Naive thymus-derived CD4-positive, alpha-beta T cell (primary cell): ENCODE measurements around the gene SLFN5. TPM values are rescaled to one million over a fixed set of nuclear protein-coding genes. Genes with fewer than 3 reads are reported as not detected.

Experiments used
- ATAC-seq: fragments of 150-1000 bp; cut with Tn5 transposase; 2 replicates; pipeline ENCODE4 v1.10.0; 2021; ENCODE audit warnings: mild to moderate bottlenecking, moderate library complexity
- CTCF ChIA-PET: fragments of 350-600 bp; sonication (Branson Sonifier 250); formaldehyde crosslinking; loops from one replicate; lab custom pipeline; 2021; ENCODE audit warnings: antibody characterized with exemption; lab: Charles Lee
- POLR2A ChIA-PET: fragments of 350-600 bp; sonication (Branson Sonifier 250); formaldehyde crosslinking; loops from one replicate; lab custom pipeline; 2021; ENCODE audit warnings: antibody characterized with exemption, inconsistent platforms; lab: Charles Lee
- DNase-seq, 9 donors: peaks; one replicate each; pipeline versions ENCODE4 v3.0.0 to v3.0.0-alpha.2; 2020 to 2022; ENCODE audit warnings: mixed read lengths in 1 of 9
- H3K27ac ChIP-seq: one replicate; pipeline ENCODE4 v1.7.0; 2013; ENCODE audit warnings: mild to moderate bottlenecking, low read depth, low read length, moderate library complexity
- H3K27me3 ChIP-seq, 2 donors: one replicate each; pipeline ENCODE4 v1.7.0; 2013; ENCODE audit warnings: low read length in 2 of 2, mild to moderate bottlenecking in 2 of 2, moderate library complexity in 2 of 2; ENCODE audit not compliant: control insufficient read depth in 2 of 2, insufficient read depth in 2 of 2
- H3K36me3 ChIP-seq, 3 experiments: 1 replicate in 2 of 3; 2 replicates in 1 of 3; pipeline ENCODE4 v1.7.0; 2013; ENCODE audit warnings: low read length in 3 of 3, mild to moderate bottlenecking in 3 of 3, moderate library complexity in 1 of 3; ENCODE audit not compliant: insufficient read depth in 3 of 3, control insufficient read depth in 2 of 3
- H3K4me1 ChIP-seq, 2 donors: one replicate each; pipeline ENCODE4 v1.7.0; 2013; ENCODE audit warnings: low read length in 2 of 2, mild to moderate bottlenecking in 2 of 2, moderate library complexity in 1 of 2; ENCODE audit not compliant: control insufficient read depth in 2 of 2, insufficient read depth in 2 of 2
- H3K4me3 ChIP-seq: 2 replicates; pipeline ENCODE4 v1.7.0; 2013; ENCODE audit warnings: mild to moderate bottlenecking, low read length
- H3K9me3 ChIP-seq, 3 experiments: 1 replicate in 2 of 3; 2 replicates in 1 of 3; pipeline ENCODE4 v1.7.0; 2013; ENCODE audit warnings: low read length in 3 of 3; ENCODE audit not compliant: control insufficient read depth in 2 of 3
- H3K27ac Mint-ChIP-seq, 9 donors: one replicate each; pipeline ENCODE4 v1.8.0; 2020 to 2022; ENCODE audit warnings: mixed read lengths in 9 of 9, mild to moderate bottlenecking in 8 of 9, moderate library complexity in 5 of 9, inconsistent platforms in 2 of 9
- H3K27me3 Mint-ChIP-seq, 5 donors: one replicate each; pipeline ENCODE4 v1.8.0; 2021 to 2022; ENCODE audit warnings: mixed read lengths in 5 of 5, mild to moderate bottlenecking in 1 of 5
- H3K36me3 Mint-ChIP-seq, 5 donors: one replicate each; pipeline ENCODE4 v1.8.0; 2020 to 2022; ENCODE audit warnings: mixed read lengths in 5 of 5, mild to moderate bottlenecking in 3 of 5, inconsistent platforms in 1 of 5
- H3K4me1 Mint-ChIP-seq, 7 donors: one replicate each; pipeline ENCODE4 v1.8.0; 2020 to 2022; ENCODE audit warnings: mixed read lengths in 7 of 7, mild to moderate bottlenecking in 3 of 7, inconsistent platforms in 1 of 7
- H3K4me3 Mint-ChIP-seq, 10 donors: one replicate each; pipeline ENCODE4 v1.8.0; 2020 to 2022; ENCODE audit warnings: mild to moderate bottlenecking in 10 of 10, mixed read lengths in 10 of 10, moderate library complexity in 6 of 10, inconsistent platforms in 2 of 10
- H3K9me3 Mint-ChIP-seq, 11 donors: one replicate each; pipeline ENCODE4 v1.8.0; 2020 to 2022; ENCODE audit warnings: mixed read lengths in 11 of 11, mild to moderate bottlenecking in 4 of 11, inconsistent platforms in 1 of 11, moderate library complexity in 1 of 11
- intact Hi-C, 2 donors: fragments of 100-400 bp; cut with micrococcal nuclease; formaldehyde crosslinking; loops; one replicate each; pipeline ENCODE4 v1.15.1; 2023
- polyA plus RNA-seq, 2 donors: library from polyadenylated mRNA; unstranded; fragments of 300-500 nt; fragmentation: Illumina TruSeq; gene quantifications; one replicate each; pipeline ENCODE4 v1.2.3, GENCODE V29; 2021
- total RNA-seq, 6 experiments: library from RNA in 5 of 6; stranded (reverse) in 5 of 6; gene quantifications; 1 replicate in 5 of 6; 2 replicates in 1 of 6; pipeline ENCODE4 v1.2.3 and lab custom pipeline; 2021 to 2026

SLFN5 gene
- total and polyA plus RNA-seq, 7 experiments from 2014 or later: 80.0 to 199 (median 133) TPM

DNA sequence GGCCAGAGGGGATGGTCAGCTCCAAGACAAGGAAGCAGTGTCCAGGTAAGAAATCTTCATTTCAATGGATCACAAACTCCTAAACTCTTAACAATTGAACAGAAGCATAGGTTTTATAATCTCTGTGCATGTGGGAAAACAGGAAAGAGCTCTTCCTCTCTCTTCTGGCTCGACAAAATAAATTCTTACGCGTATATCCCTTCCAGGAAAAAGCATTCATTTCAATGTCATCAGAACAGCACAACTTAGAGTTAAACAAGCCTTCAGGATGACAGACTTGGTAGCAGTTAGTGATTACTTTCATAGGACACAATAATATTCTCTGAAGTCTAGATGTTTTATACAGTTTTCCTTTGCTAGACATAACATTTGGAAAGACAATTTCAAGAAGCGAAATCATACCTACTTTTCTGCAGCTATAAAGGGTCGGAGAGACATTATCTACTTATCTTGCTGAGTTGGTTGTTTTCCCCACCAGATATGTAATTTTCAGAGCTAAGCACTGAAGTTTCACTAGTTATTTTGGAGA, 29.4 kb upstream of the SLFN5 start:
- CTCF ChIA-PET: interaction anchor here (0.9 to 3.9 kb wide), 8 partner anchors 14 to 321 kb away, joined by 3 to 52 read pairs (median 6); partner anchors contain the start of gene SLFN5
- peaks cover 63 to 76% of the 10 kb centered on the region in 2 donors for H3K4me1 ChIP-seq
- no peaks in the 10 kb centered on the region for H3K36me3 ChIP-seq
- no peak for ATAC-seq
- no peaks in the 10 kb centered on the region for H3K27me3 Mint-ChIP-seq
- peak overlapping the region; percentile 34 for H3K4me3 ChIP-seq
- DNase-seq: peak in 1 of 9 donors; percentile 30
- peaks cover 65 to 92% (median 87%) of the 10 kb centered on the region in 7 donors for H3K4me1 Mint-ChIP-seq
- POLR2A ChIA-PET: interaction anchor here (0.5 to 9.4 kb wide), 50 partner anchors 8 to 595 kb away, joined by 3 to 459 read pairs (median 6); partner anchors contain the start of genes AP2B1, NLE1, PEX12 and RAD51D
- H3K27ac Mint-ChIP-seq: peak overlapping the region; percentile 90 to 99 (median 98)
- intact Hi-C loops: no loop called here
- H3K4me3 Mint-ChIP-seq: peak overlapping the region; percentile 39 to 91 (median 84)
- peaks cover 0 to 44% (median 0%) of the 10 kb centered on the region in 5 donors for H3K36me3 Mint-ChIP-seq
- H3K27me3 ChIP-seq: no peaks in the 10 kb centered on the region
- H3K9me3 Mint-ChIP-seq: peaks cover 0 to 20% (median 0%) of the 10 kb centered on the region in 11 donors
- no peaks in the 10 kb centered on the region for H3K9me3 ChIP-seq
- peak overlapping the region; percentile 60 for H3K27ac ChIP-seq

GRCh38 chr17:35214192-35214591, 28.7 kb upstream of the SLFN5 start:
- ATAC-seq (peak; percentile 93), DNase-seq (peak in 7 of 9 donors; percentile 76 to 93 (median 89))
- Mint-ChIP-seq H3K9me3 (peaks cover 0 to 20% (median 0%) of the 10 kb centered on the region in 11 donors), H3K36me3 (peaks cover 0 to 47% (median 0%) of the 10 kb centered on the region in 5 donors), H3K4me3 (peak overlapping the region; percentile 69 to 91 (median 84)), H3K4me1 (peaks cover 69 to 92% (median 87%) of the 10 kb centered on the region in 7 donors), H3K27ac (peak overlapping the region; percentile 90 to 99 (median 98)), H3K27me3 (no peaks in the 10 kb centered on the region)
- intact Hi-C loops: loop anchor here (1.0 to 2.0 kb wide), 13 partner anchors 10 to 373 kb away; partner anchors contain the start of genes AP2B1 (in 1 of the 2), NLE1 (in 1 of the 2) and SLFN12L (in 1 of the 2)
- CTCF ChIA-PET: interaction anchor here (0.7 to 3.9 kb wide), 8 partner anchors 13 to 322 kb away, joined by 3 to 52 read pairs (median 6); partner anchors contain the start of gene SLFN5
- Histone ChIP-seq H3K4me1 (peaks cover 69 to 79% of the 10 kb centered on the region in 2 donors), H3K36me3 (no peaks in the 10 kb centered on the region), H3K9me3 (no peaks in the 10 kb centered on the region), H3K27ac (peak overlapping the region; percentile 76), H3K4me3 (peak overlapping the region; percentile 47), H3K27me3 (no peaks in the 10 kb centered on the region)
- POLR2A ChIA-PET: interaction anchor here (0.6 to 9.4 kb wide), 47 partner anchors 9 to 595 kb away, joined by 3 to 459 read pairs (median 5); partner anchors contain the start of genes AP2B1, NLE1, PEX12 and RAD51D

DNA sequence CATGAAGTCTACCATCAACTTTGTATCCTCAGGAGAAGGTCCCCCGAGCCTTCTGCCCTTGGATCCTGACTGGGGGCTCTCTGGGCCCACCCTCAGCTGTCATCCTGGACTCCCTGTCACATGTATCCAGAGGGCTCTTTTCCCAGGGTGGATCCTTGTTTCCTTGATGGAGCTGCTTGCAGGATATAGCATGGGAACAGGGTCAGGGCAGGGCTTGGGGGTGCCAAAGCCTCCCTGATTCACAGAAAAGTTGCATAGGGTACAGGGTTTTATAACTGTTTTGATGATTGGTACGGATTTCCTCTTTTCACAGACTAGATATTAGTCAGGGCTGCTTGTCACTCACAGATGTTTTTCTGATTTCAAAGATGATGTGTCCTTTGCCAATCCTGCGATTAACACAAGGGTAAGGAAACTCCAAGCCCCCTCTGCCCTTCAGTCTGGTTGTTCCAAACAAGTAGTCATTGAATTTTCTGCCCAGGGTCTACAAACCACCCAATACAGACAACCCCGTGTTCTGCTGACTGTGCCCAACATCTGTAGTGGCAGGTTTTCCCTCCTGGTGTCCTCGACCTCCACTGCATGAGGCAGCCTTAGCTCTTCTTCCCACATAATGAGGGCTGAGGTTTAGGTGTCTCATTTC, 28.1 kb upstream of the SLFN5 start:
- Mint-ChIP-seq H3K27ac (peak overlapping the region; percentile 90 to 99 (median 98)), H3K4me1 (peaks cover 69 to 92% (median 87%) of the 10 kb centered on the region in 7 donors), H3K36me3 (peaks cover 0 to 45% (median 0%) of the 10 kb centered on the region in 5 donors), H3K9me3 (peaks cover 0 to 17% (median 0%) of the 10 kb centered on the region in 11 donors), H3K4me3 (peak overlapping the region; percentile 69 to 91 (median 84)), H3K27me3 (no peaks in the 10 kb centered on the region)
- intact Hi-C loops: loop anchor here (1.0 to 2.0 kb wide), 13 partner anchors 10 to 373 kb away; partner anchors contain the start of genes AP2B1 (in 1 of the 2), NLE1 (in 1 of the 2) and SLFN12L (in 1 of the 2)
- H3K27ac ChIP-seq: peak overlapping the region; percentile 76
- DNase-seq (peak in 6 of 9 donors; percentile 44 to 64 (median 54)), ATAC-seq (peak; percentile 36)
- ChIA-PET POLR2A (interaction anchor here (0.6 to 9.4 kb wide), 36 partner anchors 10 to 594 kb away, joined by 3 to 459 read pairs (median 8); partner anchors contain the start of genes AP2B1, NLE1, PEX12 and SLFN11), CTCF (interaction anchor here (0.7 to 3.9 kb wide), 9 partner anchors 13 to 322 kb away, joined by 3 to 52 read pairs (median 6); partner anchors contain the start of gene SLFN5)
- peaks cover 75 to 85% of the 10 kb centered on the region in 2 donors for H3K4me1 ChIP-seq
- H3K4me3 ChIP-seq: peak overlapping the region; percentile 47
- H3K9me3 ChIP-seq: no peaks in the 10 kb centered on the region
- H3K36me3 ChIP-seq: no peaks in the 10 kb centered on the region
- H3K27me3 ChIP-seq: no peaks in the 10 kb centered on the region

- H3K4me3 Mint-ChIP-seq: peak overlapping the region in 9 of 10 donors; percentile 48 to 91 (median 62)
Observed at GRCh38 chr17:35217107-35217506, 25.8 kb upstream of the SLFN5 start.

DNA sequence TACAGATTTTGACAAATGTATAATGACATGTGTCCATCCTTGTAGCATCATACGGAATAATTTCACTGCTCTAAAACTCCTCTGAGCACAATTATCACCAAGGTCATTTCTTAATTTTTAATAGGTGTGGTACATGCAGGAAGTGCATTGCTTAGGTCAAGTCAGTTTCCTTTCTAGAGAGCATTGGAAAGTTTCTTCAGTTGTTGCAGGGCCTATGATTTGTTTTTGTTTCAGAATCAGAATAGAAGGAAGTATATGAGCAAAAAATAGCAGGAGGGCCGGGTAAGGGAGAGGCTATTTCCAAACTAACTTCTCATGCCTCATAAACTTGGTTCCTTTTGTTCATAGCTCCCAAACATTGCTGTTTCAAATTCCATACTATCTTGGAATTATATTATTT, 24.0 kb upstream of the SLFN5 start:
- Mint-ChIP-seq H3K9me3 (peaks cover 0 to 16% (median 5%) of the 10 kb centered on the region in 11 donors), H3K27ac (peak overlapping the region; percentile 90 to 99 (median 95)), H3K36me3 (peaks cover 0 to 46% (median 15%) of the 10 kb centered on the region in 5 donors), H3K27me3 (no peaks in the 10 kb centered on the region), H3K4me1 (peaks cover 45 to 84% (median 72%) of the 10 kb centered on the region in 7 donors), H3K4me3 (peak overlapping the region in 9 of 10 donors; percentile 63 to 91 (median 81))
- peaks cover 54 to 56% of the 10 kb centered on the region in 2 donors for H3K4me1 ChIP-seq
- POLR2A ChIA-PET: interaction anchor here (0.6 to 13.4 kb wide), 10 partner anchors 9 to 359 kb away, joined by 3 to 314 read pairs (median 4); partner anchors contain the start of genes PEX12, SLFN12L and SLFN5
- CTCF ChIA-PET: interaction anchor here (3.0 kb wide), 1 partner anchor 22 kb away, joined by 13 read pairs; no protein-coding TSS in a partner anchor
- peak overlapping the region; percentile 28 for H3K4me3 ChIP-seq
- H3K27me3 ChIP-seq: no peaks in the 10 kb centered on the region
- peaks cover 0 to 7% (median 0%) of the 10 kb centered on the region in 3 experiments for H3K9me3 ChIP-seq
- peak overlapping the region; percentile 71 for H3K27ac ChIP-seq
- H3K36me3 ChIP-seq: no peaks in the 10 kb centered on the region
- ATAC-seq (no peak), DNase-seq (no peak)
- intact Hi-C loops: no loop called here

More at GRCh38 chr17:35217107-35217506, 25.8 kb upstream of the SLFN5 start:
- H3K4me1 ChIP-seq: peaks cover 72 to 74% of the 10 kb centered on the region in 2 donors
- H3K4me1 Mint-ChIP-seq: peaks cover 63 to 92% (median 84%) of the 10 kb centered on the region in 7 donors
- DNase-seq: no peak
- H3K27ac ChIP-seq: peak overlapping the region; percentile 76
- H3K9me3 Mint-ChIP-seq: peaks cover 0 to 14% (median 1%) of the 10 kb centered on the region in 11 donors
- no peaks in the 10 kb centered on the region for H3K36me3 ChIP-seq
- no peak for ATAC-seq
- H3K27me3 Mint-ChIP-seq: no peaks in the 10 kb centered on the region
- no peaks in the 10 kb centered on the region for H3K9me3 ChIP-seq
- peaks cover 0 to 46% (median 7%) of the 10 kb centered on the region in 5 donors for H3K36me3 Mint-ChIP-seq
- ChIA-PET CTCF (interaction anchor here (0.7 to 3.0 kb wide), 3 partner anchors 10 to 50 kb away, joined by 3 to 13 read pairs (median 3); no protein-coding TSS in a partner anchor), POLR2A (interaction anchor here (0.6 to 13.4 kb wide), 9 partner anchors 15 to 361 kb away, joined by 3 to 314 read pairs (median 4); partner anchors contain the start of genes PEX12, SLFN12L and SLFN5)
- H3K4me3 ChIP-seq: no peak overlapping the region
- H3K27me3 ChIP-seq: no peaks in the 10 kb centered on the region
- intact Hi-C loops: no loop called here
- peak overlapping the region; percentile 85 to 99 (median 98) for H3K27ac Mint-ChIP-seq
